Stimulated activated CD4-positive, alpha-beta T cell treated with anti-CD3 and anti-CD28 coated beads, Interleukin-4, amount 100 ng/mL, for 48 hours (primary cell): Measurements from ENCODE around the gene DMC1.
"Not testable (repeated sequence)": the region's sequence is repeated elsewhere in the genome, so short reads cannot be mapped to it uniquely, and the experiment has no call there.

ENCODE experiments used
- DNase-seq, 2 donors: peaks; one replicate each; pipeline ENCODE4 v3.0.0-alpha.2; 2020; ENCODE audit warnings: low read depth in 2 of 2

The DMC1 gene

GRCh38 chr22:38569972-38570778 lies at the start of gene DMC1:
TSS of gene DMC1 (minus strand) at chr22:38570183. CDS start at chr22:38568256, 1,927 bp downstream.
- DNase-seq = peak; percentile 99 to 100

GRCh38 chr22:38618682-38619081 lies 48.7 kb upstream of the DMC1 start:
- no peak for DNase-seq

GRCh38 chr22:38618258-38618657 lies 48.3 kb upstream of the DMC1 start:
- no peak for DNase-seq

GRCh38 chr22:38615064-38615405 lies 45.1 kb upstream of the DMC1 start:
- not testable (repeated sequence) for DNase-seq

- no peak for DNase-seq
Measured at GRCh38 chr22:38614332-38615063, 44.5 kb upstream of the DMC1 start.

- no peak for DNase-seq
Measured at GRCh38 chr22:38613588-38613987, 43.6 kb upstream of the DMC1 start.

- DNase-seq = no peak
Measured at GRCh38 chr22:38612217-38613006, 42.4 kb upstream of the DMC1 start.

GRCh38 chr22:38611559-38611958 lies 41.6 kb upstream of the DMC1 start:
- no peak for DNase-seq

- no peak for DNase-seq
Measured at GRCh38 chr22:38610234-38610633, 40.3 kb upstream of the DMC1 start.

GRCh38 chr22:38608992-38609750 lies 39.2 kb upstream of the DMC1 start:
- no peak for DNase-seq

GRCh38 chr22:38607680-38608079 lies 37.7 kb upstream of the DMC1 start:
- no peak for DNase-seq

- DNase-seq = no peak
Measured at GRCh38 chr22:38602166-38602565, 32.2 kb upstream of the DMC1 start.

GRCh38 chr22:38601221-38601764 lies 31.3 kb upstream of the DMC1 start:
- no peak for DNase-seq

GRCh38 chr22:38599466-38599865 lies 29.5 kb upstream of the DMC1 start:
- DNase-seq = no peak

- not testable (repeated sequence) for DNase-seq
Measured at GRCh38 chr22:38582923-38583322, 12.9 kb upstream of the DMC1 start.

GRCh38 chr22:38578505-38578904 lies 8.5 kb upstream of the DMC1 start:
- DNase-seq = no peak

GRCh38 chr22:38572065-38572464 lies 2.1 kb upstream of the DMC1 start:
- DNase-seq = peak; percentile 4 to 7

- DNase-seq = peak; percentile 16 to 23
Measured at GRCh38 chr22:38570779-38571364, 889 bp upstream of the DMC1 start.

GRCh38 chr22:38569181-38569971 lies 607 bp downstream of the DMC1 start:
- peak; percentile 4 to 12 for DNase-seq
